A673 (cell line): Measurements from ENCODE around the gene XPO6. TPM values are rescaled to one million over a fixed set of nuclear protein-coding genes. Genes with fewer than 3 reads are reported as not detected.

Experiments used
- BruUV-seq: library from RNA; stranded (reverse); fragments of 400-500 nt; replicated peaks from 2 replicates; lab custom pipeline; 2021; lab: Mats Ljungman, UMichigan
- CTCF ChIA-PET: fragments of 300-600 bp; sonication (Branson Sonifier 250); formaldehyde crosslinking; loops from one replicate; lab custom pipeline; 2022; ENCODE audit warnings: antibody characterized with exemption; lab: Charles Lee
- POLR2A ChIA-PET: fragments of 300-600 bp; sonication (Branson Sonifier 250); formaldehyde crosslinking; loops from one replicate; lab custom pipeline; 2022; ENCODE audit warnings: antibody characterized with exemption; ENCODE audit not compliant: low non-redundant PET; lab: Charles Lee
- DNase-seq: peaks from one replicate; pipeline ENCODE4 v3.0.0-alpha.2; 2015; ENCODE audit warnings: low spot score
- H3K27ac ChIP-seq: fragments of 200-600 bp; sonication (generic); 2 replicates; pipeline ENCODE4 v1.5.1; 2016; ENCODE audit warnings: mixed run types, low read depth, mild to moderate bottlenecking, mixed read lengths, antibody characterized with exemption, low read length; ENCODE audit not compliant: poor library complexity, severe bottlenecking
- H3K27me3 ChIP-seq: fragments of 200-600 bp; sonication (generic); replicated peaks from 2 replicates; pipeline ENCODE4 v1.6.1; 2017; ENCODE audit warnings: mixed run types, low read depth, mild to moderate bottlenecking, mixed read lengths, antibody characterized with exemption, low read length; ENCODE audit not compliant: insufficient read depth, poor library complexity
- H3K36me3 ChIP-seq: fragments of 200-600 bp; sonication (generic); 2 replicates; pipeline ENCODE4 v1.6.1; 2016; ENCODE audit warnings: mixed run types, mild to moderate bottlenecking, mixed read lengths, antibody characterized with exemption, low read length; ENCODE audit not compliant: insufficient read depth, poor library complexity, severe bottlenecking
- H3K4me1 ChIP-seq: fragments of 200-600 bp; sonication (generic); 2 replicates; pipeline ENCODE4 v1.6.1; 2017; ENCODE audit warnings: mixed run types, mild to moderate bottlenecking, mixed read lengths, antibody characterized with exemption, low read length; ENCODE audit not compliant: insufficient read depth, poor library complexity, severe bottlenecking
- H3K4me3 ChIP-seq: fragments of 200-600 bp; sonication (generic); 2 replicates; pipeline ENCODE4 v1.5.1; 2016; ENCODE audit warnings: low read depth, mixed run types, mild to moderate bottlenecking, mixed read lengths, low read length; ENCODE audit not compliant: poor library complexity, severe bottlenecking
- H3K9me3 ChIP-seq: fragments of 200-600 bp; sonication (generic); 2 replicates; pipeline ENCODE4 v1.6.1; 2016; ENCODE audit warnings: mixed run types, low read depth, mild to moderate bottlenecking, mixed read lengths, antibody characterized with exemption, low read length; ENCODE audit not compliant: poor library complexity, severe bottlenecking
- CTCF ChIP-seq: fragments of 300-800, 200-600 bp; sonication (generic); conservative IDR thresholded peaks from 2 replicates; pipeline ENCODE4 v1.5.1; 2017; ENCODE audit warnings: low read depth, mild to moderate bottlenecking, antibody characterized with exemption, low read length, moderate library complexity, mixed read lengths
- EZH2 ChIP-seq: fragments of 200-600 bp; sonication (generic); IDR thresholded peaks from 2 replicates; pipeline ENCODE4 v1.6.1; 2017; ENCODE audit warnings: borderline replicate concordance, low read depth, mild to moderate bottlenecking, mixed read lengths, antibody characterized with exemption, low read length; ENCODE audit not compliant: poor library complexity, severe bottlenecking
- intact Hi-C: fragments of 100-400 bp; cut with micrococcal nuclease; formaldehyde crosslinking; loops from one replicate; pipeline ENCODE4 v1.10.0; 2022; ENCODE audit not compliant: unreplicated experiment
- total RNA-seq: library from RNA; stranded (reverse); gene quantifications from 2 replicates; pipeline ENCODE4 v1.2.3, GENCODE V29; 2021

XPO6 gene
- total RNA-seq, 1 experiment from 2014 or later: 155 TPM

- no peak for TF ChIP-seq CTCF
- TF ChIP-seq EZH2: no peak
- Histone ChIP-seq H3K27me3 (no peaks in the 10 kb centered on the region), H3K4me3 (no peak overlapping the region), H3K36me3 (peaks cover 54% of the 10 kb centered on the region), H3K9me3 (no peaks in the 10 kb centered on the region), H3K27ac (no peak overlapping the region), H3K4me1 (no peaks in the 10 kb centered on the region)
- intact Hi-C loops: no loop called here
- BruUV-seq: no TSS peak
- DNase-seq: no peak
- ChIA-PET POLR2A (no interaction called here), CTCF (no interaction called here)
Observed at GRCh38 chr16:28098959-28099945, 112.5 kb downstream of the XPO6 start.

GRCh38 chr16:28098171-28098958 is 113.4 kb downstream of the XPO6 start:
- Histone ChIP-seq H3K27ac (no peak overlapping the region), H3K4me3 (no peak overlapping the region), H3K4me1 (no peaks in the 10 kb centered on the region), H3K36me3 (peaks cover 45% of the 10 kb centered on the region), H3K27me3 (no peaks in the 10 kb centered on the region), H3K9me3 (no peaks in the 10 kb centered on the region)
- intact Hi-C loops: no loop called here
- BruUV-seq: no TSS peak
- no peak for TF ChIP-seq EZH2
- no peak for TF ChIP-seq CTCF
- CTCF ChIA-PET: no interaction called here
- DNase-seq: no peak
- POLR2A ChIA-PET: no interaction called here

GRCh38 chr16:28096983-28097899 is 114.5 kb downstream of the XPO6 start:
- DNase-seq: no peak
- Histone ChIP-seq H3K27ac (no peak overlapping the region), H3K9me3 (no peaks in the 10 kb centered on the region), H3K27me3 (no peaks in the 10 kb centered on the region), H3K36me3 (peaks cover 35% of the 10 kb centered on the region), H3K4me1 (no peaks in the 10 kb centered on the region), H3K4me3 (no peak overlapping the region)
- no TSS peak for BruUV-seq
- intact Hi-C loops: no loop called here
- CTCF ChIA-PET: no interaction called here
- POLR2A ChIA-PET: no interaction called here
- TF ChIP-seq CTCF: no peak
- no peak for TF ChIP-seq EZH2
